Measurements from ENCODE around the gene TMEM233.
"Not testable (repeated sequence)": the region's sequence is repeated elsewhere in the genome, so short reads cannot be mapped to it uniquely, and the experiment has no call there.

TMEM233 gene

GRCh38 chr12:119613319-119613936 is 19.9 kb downstream of the TMEM233 start:
- DNase-seq = no peak

GRCh38 chr12:119614705-119615104 is 21.1 kb downstream of the TMEM233 start:
- no peak for DNase-seq

GRCh38 chr12:119615518-119616475 is 22.2 kb downstream of the TMEM233 start:
- no peak for DNase-seq

DNA sequence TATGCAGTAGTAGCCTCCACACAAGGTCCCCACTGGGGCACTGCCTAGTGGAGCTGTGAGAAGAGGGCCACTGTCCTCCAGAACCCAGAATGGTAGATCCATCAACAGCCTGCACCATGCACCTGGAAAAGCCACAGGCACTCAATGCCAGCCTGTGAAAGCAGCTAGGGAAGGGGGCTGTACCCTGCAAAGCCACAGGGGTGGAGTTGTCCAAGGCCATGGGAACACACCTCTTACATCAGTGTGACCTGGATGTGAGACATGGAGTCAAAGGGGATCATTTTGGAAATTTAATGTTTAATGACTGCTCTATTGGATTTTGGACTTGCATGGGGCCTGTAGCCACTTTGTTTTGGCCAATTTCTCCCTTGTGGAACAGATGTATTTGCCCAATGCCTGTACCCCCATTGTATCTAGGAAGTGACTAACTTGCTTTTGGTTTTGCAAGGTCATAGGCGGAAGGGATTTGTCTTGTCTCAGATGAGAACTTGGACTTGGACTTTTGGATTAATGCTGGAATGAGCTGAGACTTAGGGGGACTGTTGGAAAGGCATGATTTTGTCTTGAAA is 24.8 kb downstream of the TMEM233 start:
- DNase-seq = not testable (repeated sequence)

DNA sequence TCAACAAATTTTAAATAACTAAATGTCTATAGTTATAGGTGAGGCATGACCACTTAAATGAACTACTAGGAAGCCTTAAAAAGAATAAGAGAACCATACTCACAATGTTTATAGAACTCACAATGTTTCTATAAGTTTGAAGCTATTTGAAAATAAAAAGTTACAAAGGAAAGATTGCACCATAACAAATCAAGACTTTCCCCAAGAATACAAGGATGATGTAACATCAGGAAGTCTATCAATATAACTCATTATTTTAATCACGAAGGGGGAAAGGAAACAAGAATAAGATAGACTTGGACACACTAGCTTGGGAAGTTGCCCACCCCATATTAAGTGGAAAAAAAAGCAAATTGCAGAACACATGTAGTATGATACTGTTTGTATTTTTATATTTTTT is 26.9 kb downstream of the TMEM233 start:
- no peak for DNase-seq

- DNase-seq = no peak
These were observed 28.3 kb downstream of the TMEM233 start for GRCh38 chr12:119621878-119622277.

DNA sequence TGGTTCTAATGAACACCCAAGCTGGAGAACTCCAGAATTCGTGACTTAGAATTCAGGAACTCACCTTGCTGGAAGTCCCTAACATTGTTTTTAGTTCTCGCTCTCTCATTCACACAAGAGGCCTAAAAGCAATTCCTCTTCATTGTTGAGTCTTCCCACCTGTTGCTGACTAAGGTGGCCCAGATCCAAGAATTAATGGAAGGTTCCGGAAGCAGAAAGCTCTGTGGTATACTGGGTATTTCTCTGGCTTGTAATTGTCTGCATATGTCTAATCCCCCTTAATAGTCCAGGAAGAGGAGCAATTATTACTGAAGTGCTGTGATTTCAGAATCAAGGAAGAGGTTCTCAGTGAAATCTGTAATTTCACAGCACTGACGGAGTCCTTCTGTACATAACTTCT is 31.4 kb downstream of the TMEM233 start:
- DNase-seq = no peak

GRCh38 chr12:119627019-119627643 is 33.6 kb downstream of the TMEM233 start:
- DNase-seq = no peak

GRCh38 chr12:119627686-119628085 is 34.1 kb downstream of the TMEM233 start:
- no peak for DNase-seq

DNA sequence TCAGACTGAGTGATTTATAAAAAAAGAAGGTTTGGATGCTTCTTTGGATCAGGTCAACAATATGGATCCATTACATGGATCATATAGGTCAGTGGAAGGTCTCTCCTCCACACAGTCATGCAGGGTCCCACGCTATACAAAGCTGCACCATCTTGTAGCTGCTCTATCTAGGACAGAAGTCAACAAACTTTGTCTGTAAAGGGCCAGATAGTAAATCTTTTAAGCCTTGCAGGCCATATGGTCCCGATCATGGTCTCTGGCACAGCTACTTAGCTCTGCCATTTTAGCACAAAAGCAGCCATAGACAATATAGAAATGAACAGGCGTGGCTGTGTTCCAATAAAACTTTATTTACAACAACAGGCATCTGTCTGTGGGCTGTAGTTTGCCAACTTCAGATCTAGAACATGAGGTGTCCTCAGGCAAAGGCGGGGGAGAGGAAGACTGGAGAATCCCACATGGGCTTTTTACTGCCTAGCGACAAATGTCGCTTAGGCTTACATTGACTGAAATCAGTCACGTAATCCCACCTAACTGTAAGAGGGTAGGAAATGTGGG is 36.7 kb downstream of the TMEM233 start:
- no peak for DNase-seq

DNA sequence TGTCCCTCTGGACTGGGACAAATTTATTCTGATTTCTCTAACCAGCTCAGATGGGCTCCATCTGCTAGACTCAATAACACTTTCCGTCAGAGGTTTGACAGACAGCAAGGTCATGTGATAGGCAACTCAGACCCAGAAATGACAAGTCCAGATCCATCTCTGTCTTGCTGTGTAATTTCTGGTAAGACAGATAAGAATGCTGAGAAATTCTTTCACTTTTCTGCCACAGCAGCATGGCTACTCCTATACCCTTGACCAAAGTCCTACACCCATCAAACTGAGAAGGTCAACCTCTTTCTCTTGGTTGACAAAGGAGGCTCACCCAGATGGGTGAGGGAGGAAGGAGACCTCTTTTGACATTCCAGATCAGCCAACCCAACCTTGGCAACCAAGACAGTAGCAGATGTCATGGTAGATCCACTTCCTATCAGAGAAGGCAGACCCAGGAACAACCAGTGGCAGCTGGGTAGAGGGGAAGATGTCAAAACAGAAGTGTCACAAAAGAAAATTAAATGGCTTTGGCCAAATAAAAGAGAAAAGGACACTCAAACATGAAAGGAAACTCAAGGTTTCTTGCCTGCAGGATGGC is 37.5 kb downstream of the TMEM233 start:
- DNase-seq = no peak

DNA sequence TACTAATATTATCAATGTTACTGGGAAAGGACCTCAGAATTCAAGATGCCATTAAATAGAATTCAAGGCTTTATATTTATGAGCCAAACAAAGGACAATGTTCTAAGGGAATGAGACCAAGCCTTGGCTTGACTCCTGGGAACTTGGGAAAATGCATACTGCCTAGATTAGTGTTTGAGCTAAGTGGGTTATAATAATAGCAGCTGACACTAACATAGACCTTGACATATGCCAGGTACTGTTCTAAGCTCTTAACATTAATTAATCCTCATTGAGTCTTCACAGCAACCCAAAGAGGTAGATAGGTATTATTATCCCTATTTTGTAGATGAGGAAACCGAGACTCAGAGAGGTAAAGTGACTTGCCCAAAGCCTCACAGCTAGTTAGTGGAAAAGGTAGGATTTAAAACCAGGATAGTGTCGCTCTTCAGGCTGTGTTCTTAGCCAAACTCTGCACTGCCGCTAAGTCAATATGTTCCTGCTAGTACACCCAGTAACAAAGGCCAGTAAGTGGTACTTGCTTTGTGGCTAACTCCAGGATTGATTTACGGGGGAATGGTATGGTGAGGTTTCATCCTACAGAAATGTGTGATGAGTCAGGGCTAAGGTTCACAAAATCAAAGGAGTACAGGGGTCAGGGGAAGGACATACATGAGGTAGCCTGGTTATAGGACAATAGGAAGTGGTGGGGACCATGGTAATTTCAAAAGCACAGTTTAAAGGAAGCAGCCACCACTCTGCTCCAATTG is 38.5 kb downstream of the TMEM233 start:
- no peak for DNase-seq

DNA sequence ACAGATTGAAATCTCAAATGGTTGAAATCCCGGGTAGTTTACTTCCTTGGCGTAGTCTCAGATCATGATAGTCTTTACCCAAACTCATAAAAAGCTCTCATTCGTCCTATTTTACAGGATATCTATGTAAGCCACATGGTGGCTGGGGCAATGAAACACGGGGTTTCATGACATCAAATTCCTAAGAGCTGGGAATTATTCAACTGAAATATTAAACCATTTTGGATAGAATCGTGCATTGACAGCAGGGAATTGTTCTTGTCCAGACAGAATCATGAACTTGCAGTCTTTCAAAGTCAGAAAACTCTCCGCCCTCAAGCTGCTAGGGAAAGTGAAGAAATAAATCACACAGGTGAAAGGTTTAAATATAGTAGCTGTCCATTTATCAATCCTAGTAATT is 41.2 kb downstream of the TMEM233 start:
- DNase-seq = no peak

DNA sequence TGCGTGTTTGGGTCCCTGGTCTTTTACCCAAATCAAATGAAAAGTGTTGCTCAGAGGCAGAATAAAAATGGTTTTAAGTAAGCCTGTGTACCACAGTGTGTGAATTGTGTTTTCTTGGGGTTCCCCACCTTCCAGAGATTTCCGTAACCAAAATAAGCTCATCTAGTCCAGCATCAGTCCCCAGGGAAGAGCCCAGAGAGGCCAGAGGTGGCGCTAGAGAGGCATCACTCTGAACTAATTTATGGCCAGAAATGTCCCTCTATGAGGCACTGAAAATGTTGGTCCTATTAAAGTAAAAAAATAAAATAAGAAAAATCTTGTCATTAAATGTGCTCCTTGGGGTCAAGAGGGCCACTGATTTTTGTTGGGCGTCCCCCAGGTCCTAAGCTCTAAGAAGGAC is 49.4 kb downstream of the TMEM233 start:
- peak in 1 of 4 experiments; percentile 6 for DNase-seq

- DNase-seq = no peak
These were observed 51.4 kb downstream of the TMEM233 start for GRCh38 chr12:119644930-119645329.

GRCh38 chr12:119645535-119646059 is 52.0 kb downstream of the TMEM233 start:
- no peak for DNase-seq

DNA sequence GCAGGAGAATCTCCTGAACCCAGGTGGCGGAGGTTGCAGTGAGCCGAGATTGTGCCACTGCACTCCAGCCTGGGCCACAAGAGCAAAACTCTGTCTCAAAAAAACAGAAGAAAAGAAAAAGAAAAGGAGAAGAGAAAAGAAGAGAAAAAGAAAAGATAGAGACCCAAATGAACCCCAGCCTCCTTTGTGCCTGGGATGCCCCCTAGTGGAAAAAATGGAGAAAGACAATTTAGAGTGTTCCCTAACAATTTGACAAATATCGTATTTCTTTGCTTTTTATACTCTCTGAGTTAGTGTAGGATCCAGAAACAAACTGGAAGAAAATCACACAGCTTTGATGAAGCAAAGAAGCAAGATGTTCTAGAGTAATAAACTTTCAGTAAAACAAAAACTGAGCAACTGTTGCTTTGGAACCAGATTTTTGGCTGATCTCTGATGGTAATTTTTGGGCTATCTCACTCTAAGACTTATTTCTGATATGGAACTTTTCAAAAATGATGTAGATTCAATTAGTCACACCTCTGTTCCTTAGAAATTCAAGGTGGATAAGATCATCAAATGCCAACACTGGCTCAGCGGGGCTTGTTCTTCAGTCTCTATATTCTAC is 55.7 kb downstream of the TMEM233 start:
- DNase-seq = peak in 3 of 4 experiments; percentile 21 to 53 (median 29)

GRCh38 chr12:119652665-119653064 is 59.1 kb downstream of the TMEM233 start:
- DNase-seq = no peak

- not testable (repeated sequence) for DNase-seq
These were observed 63.4 kb downstream of the TMEM233 start for GRCh38 chr12:119657001-119657400.

DNA sequence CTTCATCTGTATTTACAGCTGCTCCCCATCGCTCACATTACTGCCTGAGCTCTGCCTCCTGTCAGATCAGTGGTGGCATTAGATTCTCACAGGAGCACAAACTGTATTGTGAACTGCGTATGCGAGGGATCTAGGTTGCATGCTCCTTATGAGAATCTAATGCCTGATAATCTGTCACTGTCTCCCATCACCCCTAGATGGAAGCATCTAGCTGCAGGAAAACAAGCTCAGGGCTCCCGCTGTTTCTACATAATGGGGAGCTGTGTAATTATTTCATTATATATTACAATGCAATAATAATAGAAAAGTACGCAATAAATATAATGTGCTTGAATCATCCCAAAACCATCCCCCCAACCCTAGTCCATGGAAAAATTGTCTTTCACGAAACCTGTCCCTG is 64.6 kb downstream of the TMEM233 start:
- not testable (repeated sequence) for DNase-seq

Data from suppressor macrophage (primary cell).